ENCODE data around the gene ACE.

ACE gene

DNA sequence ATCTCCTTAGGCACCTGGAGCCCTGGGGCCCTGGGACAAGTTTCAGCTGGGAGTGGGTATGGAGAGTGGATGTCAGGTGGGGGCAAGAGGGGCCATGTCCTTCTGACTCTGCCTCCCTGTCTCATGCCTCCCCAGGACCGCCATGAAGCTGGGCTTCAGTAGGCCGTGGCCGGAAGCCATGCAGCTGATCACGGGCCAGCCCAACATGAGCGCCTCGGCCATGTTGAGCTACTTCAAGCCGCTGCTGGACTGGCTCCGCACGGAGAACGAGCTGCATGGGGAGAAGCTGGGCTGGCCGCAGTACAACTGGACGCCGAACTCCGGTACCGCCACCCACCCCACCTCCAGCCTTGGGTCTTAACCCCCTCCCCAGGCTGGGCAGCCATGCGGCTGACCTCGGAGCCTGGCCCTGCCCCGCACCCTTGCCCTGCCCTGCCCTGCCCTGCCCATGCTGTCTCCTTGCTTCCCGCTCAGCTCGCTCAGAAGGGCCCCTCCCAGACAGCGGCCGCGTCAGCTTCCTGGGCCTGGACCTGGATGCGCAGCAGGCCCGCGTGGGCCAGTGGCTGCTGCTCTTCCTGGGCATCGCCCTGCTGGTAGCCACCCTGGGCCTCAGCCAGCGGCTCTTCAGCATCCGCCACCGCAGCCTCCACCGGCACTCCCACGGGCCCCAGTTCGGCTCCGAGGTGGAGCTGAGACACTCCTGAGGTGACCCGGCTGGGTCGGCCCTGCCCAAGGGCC is 20.0 kb downstream of the ACE start:
- DNase-seq (ENCODE audit: insufficient read length), result no peak
- no peak for FAIRE-seq
- TF ChIP-seq POLR2AphosphoS5 (IDR thresholded peaks at IDR 0.05; ENCODE audit: low read depth, low read length) (no peak), POLR2A (IDR thresholded peaks at IDR 0.05; ENCODE audit: low read depth, low read length) (no peak), TAF1 (IDR thresholded peaks at IDR 0.05; ENCODE audit: borderline replicate concordance, low read depth, low read length) (no peak)

GRCh38 chr17:63497708-63498483 is 21.0 kb downstream of the ACE start:
- FAIRE-seq (no peak), DNase-seq (ENCODE audit: insufficient read length) (no peak)
- TF ChIP-seq POLR2A (IDR thresholded peaks at IDR 0.05; ENCODE audit: low read depth, low read length), result no peak
- no peak for TF ChIP-seq TAF1 (IDR thresholded peaks at IDR 0.05; ENCODE audit: borderline replicate concordance, low read depth, low read length)
- no peak for TF ChIP-seq POLR2AphosphoS5 (IDR thresholded peaks at IDR 0.05; ENCODE audit: low read depth, low read length)

GRCh38 chr17:63498626-63499195 is 21.9 kb downstream of the ACE start:
- FAIRE-seq, result no peak
- TF ChIP-seq TAF1 (IDR thresholded peaks at IDR 0.05; ENCODE audit: borderline replicate concordance, low read depth, low read length) (no peak), POLR2AphosphoS5 (IDR thresholded peaks at IDR 0.05; ENCODE audit: low read depth, low read length) (no peak), POLR2A (IDR thresholded peaks at IDR 0.05; ENCODE audit: low read depth, low read length) (no peak)
- DNase-seq (ENCODE audit: insufficient read length), result no peak

DNA sequence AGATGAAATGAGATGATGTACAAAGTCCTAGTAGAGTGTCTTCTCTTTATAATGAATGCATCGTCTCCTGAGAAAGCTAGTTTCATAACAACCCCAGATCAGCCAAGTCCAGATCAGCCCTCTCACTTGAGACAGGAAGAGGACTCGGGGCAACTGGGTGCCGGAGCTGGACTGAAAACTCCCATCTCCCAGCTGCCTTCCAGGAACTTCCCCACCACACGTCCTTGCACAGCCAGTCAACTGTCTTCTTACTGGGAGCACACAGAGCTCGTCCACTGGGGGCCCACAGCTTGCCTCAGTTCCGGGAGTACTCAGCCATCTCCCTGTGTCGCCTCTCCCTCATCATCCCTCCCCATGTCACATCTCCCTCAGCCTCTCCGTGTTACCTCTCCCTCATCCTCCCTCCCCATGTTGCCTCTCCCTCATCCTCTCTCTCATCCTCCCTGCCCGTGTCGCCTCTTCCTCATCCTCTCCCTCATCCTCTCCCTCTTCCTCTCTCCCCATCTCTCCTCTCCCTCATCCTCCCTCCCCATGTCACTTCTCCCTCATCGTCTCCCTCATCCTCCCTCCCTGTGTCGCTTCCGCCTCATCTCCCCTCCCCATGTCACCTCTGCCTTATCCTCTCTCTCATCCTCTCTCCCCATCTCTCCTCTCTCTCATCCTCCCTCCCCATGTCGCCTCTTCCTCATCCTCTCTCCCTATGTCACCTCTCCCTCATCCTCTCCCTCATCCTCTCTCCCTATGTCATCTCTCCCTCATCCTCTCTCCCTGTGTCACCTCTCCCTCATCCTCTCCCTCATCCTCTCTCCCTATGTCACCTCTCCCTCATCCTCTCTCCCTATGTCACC is 23.9 kb downstream of the ACE start:
- DNase-seq (ENCODE audit: insufficient read length) (no peak), FAIRE-seq (no peak)
- no peak for TF ChIP-seq POLR2AphosphoS5 (IDR thresholded peaks at IDR 0.05; ENCODE audit: low read depth, low read length)
- no peak for TF ChIP-seq POLR2A (IDR thresholded peaks at IDR 0.05; ENCODE audit: low read depth, low read length)
- TF ChIP-seq TAF1 (IDR thresholded peaks at IDR 0.05; ENCODE audit: borderline replicate concordance, low read depth, low read length), result no peak

DNA sequence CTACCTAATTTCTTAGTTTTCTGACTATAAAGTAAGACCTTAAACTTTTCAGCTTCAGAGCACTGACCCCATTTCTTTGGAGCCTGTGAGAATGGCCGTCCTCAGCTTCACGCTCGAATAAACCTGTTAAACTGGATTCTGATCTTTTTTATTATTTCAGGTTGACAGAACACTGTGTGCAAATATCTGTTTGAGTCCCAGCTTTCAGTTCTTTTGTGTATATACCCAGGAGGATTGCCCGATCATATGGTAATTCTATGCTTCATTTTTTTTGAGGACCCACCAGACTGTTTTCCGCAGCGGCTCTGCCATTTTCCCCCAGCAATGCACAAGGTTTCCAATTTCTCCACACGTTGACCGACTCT is 26.5 kb downstream of the ACE start:
- DNase-seq (ENCODE audit: insufficient read length) (no peak), FAIRE-seq (no peak)
- TF ChIP-seq POLR2A (IDR thresholded peaks at IDR 0.05; ENCODE audit: low read depth, low read length), result no peak
- no peak for TF ChIP-seq TAF1 (IDR thresholded peaks at IDR 0.05; ENCODE audit: borderline replicate concordance, low read depth, low read length)

GRCh38 chr17:63504261-63504660 is 27.4 kb downstream of the ACE start:
- no peak for TF ChIP-seq POLR2A (IDR thresholded peaks at IDR 0.05; ENCODE audit: low read depth, low read length)
- FAIRE-seq (no peak), DNase-seq (ENCODE audit: insufficient read length) (no peak)

GRCh38 chr17:63505341-63505740 is 28.5 kb downstream of the ACE start:
- FAIRE-seq (no peak), DNase-seq (ENCODE audit: insufficient read length) (no peak)
- TF ChIP-seq POLR2AphosphoS5 (IDR thresholded peaks at IDR 0.05; ENCODE audit: low read depth, low read length), result no peak
- no peak for TF ChIP-seq POLR2A (IDR thresholded peaks at IDR 0.05; ENCODE audit: low read depth, low read length)
- TF ChIP-seq TAF1 (IDR thresholded peaks at IDR 0.05; ENCODE audit: borderline replicate concordance, low read depth, low read length), result no peak

- TF ChIP-seq TAF1 (IDR thresholded peaks at IDR 0.05; ENCODE audit: borderline replicate concordance, low read depth, low read length) (no peak), POLR2AphosphoS5 (IDR thresholded peaks at IDR 0.05; ENCODE audit: low read depth, low read length) (no peak), POLR2A (IDR thresholded peaks at IDR 0.05; ENCODE audit: low read depth, low read length) (no peak)
- FAIRE-seq, result no peak
- no peak for DNase-seq (ENCODE audit: insufficient read length)
Measured at GRCh38 chr17:63506627-63507026, 29.8 kb downstream of the ACE start.

DNA sequence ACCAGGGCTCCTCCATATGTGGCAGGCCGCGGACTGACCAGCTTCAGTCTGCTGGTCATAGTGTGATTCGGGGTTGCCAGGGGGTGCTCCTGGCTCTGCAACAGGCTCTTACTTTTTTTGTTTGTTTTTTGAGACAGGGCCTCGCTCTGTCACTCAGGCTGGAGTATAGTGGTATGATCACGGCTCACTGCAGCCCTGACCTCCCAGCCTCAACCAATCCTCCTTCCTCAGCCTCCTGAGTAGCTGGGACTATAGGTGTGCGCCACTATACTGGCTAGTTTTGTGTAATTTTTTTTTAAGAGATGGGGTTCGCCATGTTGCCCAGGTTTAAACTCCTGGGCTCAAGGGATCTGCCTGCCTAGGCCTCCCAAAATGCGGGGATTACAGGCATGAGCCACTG is 34.5 kb downstream of the ACE start:
- DNase-seq (ENCODE audit: insufficient read length), result no peak
- TF ChIP-seq POLR2A (IDR thresholded peaks at IDR 0.05; ENCODE audit: low read depth, low read length), result no peak
- no peak for TF ChIP-seq TAF1 (IDR thresholded peaks at IDR 0.05; ENCODE audit: borderline replicate concordance, low read depth, low read length)
- TF ChIP-seq POLR2AphosphoS5 (IDR thresholded peaks at IDR 0.05; ENCODE audit: low read depth, low read length), result no peak
- FAIRE-seq, result no peak

GRCh38 chr17:63512388-63512787 is 35.5 kb downstream of the ACE start:
- no peak for DNase-seq (ENCODE audit: insufficient read length)
- TF ChIP-seq TAF1 (IDR thresholded peaks at IDR 0.05; ENCODE audit: borderline replicate concordance, low read depth, low read length) (no peak), POLR2A (IDR thresholded peaks at IDR 0.05; ENCODE audit: low read depth, low read length) (no peak), POLR2AphosphoS5 (IDR thresholded peaks at IDR 0.05; ENCODE audit: low read depth, low read length) (no peak)
- FAIRE-seq, result no peak

DNA sequence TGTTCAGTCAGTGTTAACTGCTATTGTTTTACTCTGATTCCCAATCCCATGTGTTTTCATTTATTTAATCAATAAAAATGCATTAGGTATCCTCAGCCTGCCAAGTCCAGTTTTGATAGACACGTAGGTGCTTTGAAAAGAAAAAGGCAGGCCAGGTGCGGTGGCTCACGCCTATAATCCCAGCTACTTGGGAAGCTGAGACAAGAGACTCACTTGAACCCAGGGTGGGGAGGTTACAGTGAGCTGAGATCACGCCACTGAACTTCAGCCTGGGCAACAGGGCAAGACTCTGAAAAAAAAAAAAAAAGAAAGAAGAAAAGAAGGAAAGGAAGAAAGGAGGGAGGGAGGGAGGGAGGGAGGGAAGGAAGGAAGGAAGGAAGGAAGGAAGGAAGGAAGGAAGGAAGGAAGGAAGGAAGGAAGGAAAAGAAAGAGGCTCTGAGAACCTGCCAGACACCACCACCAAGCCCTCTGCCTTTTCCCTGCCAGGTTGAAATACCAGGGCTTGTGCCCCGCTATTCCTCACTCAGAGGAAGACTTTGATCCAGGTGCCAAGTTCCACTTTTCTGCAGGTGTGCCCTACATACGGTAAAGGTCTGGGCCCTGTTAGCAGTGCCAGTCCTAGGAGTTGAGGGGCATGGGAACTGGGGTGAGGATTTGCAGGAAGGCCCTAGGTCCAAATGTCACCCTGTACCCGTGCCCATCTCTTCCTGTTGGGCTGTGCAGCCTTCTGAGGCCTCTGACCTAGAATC is 36.2 kb downstream of the ACE start:
- DNase-seq (ENCODE audit: insufficient read length), result no peak
- no peak for FAIRE-seq
- TF ChIP-seq POLR2A (IDR thresholded peaks at IDR 0.05; ENCODE audit: low read depth, low read length) (no peak), TAF1 (IDR thresholded peaks at IDR 0.05; ENCODE audit: borderline replicate concordance, low read depth, low read length) (no peak), POLR2AphosphoS5 (IDR thresholded peaks at IDR 0.05; ENCODE audit: low read depth, low read length) (no peak)
